ENCODE measurements around the gene BRD3. TPM values are rescaled to one million over a fixed set of nuclear protein-coding genes. Genes with fewer than 3 reads are reported as not detected.

Gene BRD3
- total and polyA plus RNA-seq, 3 donors from 2014 or later: 30.2 to 64.5 (median 44.3) TPM

DNA sequence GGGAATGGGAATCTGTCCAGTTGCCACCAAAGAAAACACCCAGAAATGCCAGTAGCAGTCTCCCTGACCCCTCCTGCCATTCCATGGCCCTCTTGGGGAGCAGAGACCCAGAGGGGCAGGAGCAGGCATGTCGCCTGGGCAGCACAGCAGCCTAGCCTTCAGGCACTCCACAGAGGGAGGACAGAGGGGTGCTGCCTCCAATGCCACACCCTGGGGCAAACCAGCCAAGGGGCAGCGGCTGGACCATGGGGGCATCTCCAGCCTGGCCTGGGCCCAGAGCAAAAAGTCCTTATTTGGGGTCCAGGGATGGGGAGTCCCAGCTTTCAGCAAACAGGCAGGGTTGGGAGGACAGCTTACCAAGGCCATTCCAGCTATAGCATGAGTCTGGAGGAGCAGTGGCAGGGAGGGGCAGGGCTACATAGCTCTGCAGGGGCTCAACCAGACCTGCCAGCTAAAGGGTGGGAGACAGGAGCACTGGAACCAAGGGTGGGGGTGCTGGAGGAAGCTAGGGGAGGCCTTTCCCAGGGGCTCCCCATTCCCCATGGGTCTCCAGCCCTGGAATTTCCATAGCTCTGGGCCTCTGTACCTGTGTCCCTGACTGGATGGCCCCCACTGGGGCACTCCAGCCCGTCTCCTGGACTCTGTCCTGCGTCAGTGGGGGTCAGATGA lies 6.7 kb downstream of the BRD3 start:
- WGBS, 2 donors: 67 to 85% methylated on average over 3 of the region's 4 CpGs
- TF ChIP-seq, protein P1, sequence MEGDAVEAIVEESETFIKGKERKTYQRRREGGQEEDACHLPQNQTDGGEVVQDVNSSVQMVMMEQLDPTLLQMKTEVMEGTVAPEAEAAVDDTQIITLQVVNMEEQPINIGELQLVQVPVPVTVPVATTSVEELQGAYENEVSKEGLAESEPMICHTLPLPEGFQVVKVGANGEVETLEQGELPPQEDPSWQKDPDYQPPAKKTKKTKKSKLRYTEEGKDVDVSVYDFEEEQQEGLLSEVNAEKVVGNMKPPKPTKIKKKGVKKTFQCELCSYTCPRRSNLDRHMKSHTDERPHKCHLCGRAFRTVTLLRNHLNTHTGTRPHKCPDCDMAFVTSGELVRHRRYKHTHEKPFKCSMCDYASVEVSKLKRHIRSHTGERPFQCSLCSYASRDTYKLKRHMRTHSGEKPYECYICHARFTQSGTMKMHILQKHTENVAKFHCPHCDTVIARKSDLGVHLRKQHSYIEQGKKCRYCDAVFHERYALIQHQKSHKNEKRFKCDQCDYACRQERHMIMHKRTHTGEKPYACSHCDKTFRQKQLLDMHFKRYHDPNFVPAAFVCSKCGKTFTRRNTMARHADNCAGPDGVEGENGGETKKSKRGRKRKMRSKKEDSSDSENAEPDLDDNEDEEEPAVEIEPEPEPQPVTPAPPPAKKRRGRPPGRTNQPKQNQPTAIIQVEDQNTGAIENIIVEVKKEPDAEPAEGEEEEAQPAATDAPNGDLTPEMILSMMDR (IDR thresholded peaks at IDR 0.05): no peak
- TF ChIP-seq POLR2A (IDR thresholded peaks at IDR 0.05): no peak
- H3K27ac ChIP-seq: no peak overlapping the region
- intact Hi-C loops (cut with DNase I; ENCODE audit: low total_unique reads): no loop called here
- no peaks in the 10 kb centered on the region for H3K27me3 ChIP-seq
- H3K9me3 ChIP-seq: no peaks in the 10 kb centered on the region
- H3K36me3 ChIP-seq (ENCODE audit: low read depth, missing control alignments): no peaks in the 10 kb centered on the region
- H3K4me1 ChIP-seq: peaks cover 57% of the 10 kb centered on the region
- no peak overlapping the region for H3K4me3 ChIP-seq
- peak; percentile 12 for DNase-seq

DNA sequence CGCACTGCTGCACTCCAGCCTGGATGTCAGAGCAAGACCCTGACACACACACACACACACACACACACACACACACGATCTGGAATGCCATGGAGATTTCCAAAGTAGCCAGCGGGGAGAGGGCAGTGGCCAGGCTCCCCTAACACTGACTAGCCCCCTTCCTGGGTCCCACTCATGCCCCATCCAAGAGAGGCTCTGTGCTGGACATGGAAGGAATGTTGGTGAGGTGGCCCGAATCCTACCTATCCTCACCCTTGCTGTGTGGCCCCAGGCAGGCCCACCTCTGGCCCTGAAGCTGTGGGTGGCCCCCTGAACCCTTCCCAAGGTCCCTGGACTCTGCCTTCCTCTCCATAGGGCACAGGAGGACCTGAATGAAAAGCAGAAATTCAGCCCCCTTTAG lies 7.3 kb downstream of the BRD3 start:
- intact Hi-C loops (cut with DNase I; ENCODE audit: low total_unique reads): no loop called here
- no peak for DNase-seq
- WGBS, 2 donors: 70 to 90% methylated on average over 3 to 4 of the region's 4 CpGs

DNA sequence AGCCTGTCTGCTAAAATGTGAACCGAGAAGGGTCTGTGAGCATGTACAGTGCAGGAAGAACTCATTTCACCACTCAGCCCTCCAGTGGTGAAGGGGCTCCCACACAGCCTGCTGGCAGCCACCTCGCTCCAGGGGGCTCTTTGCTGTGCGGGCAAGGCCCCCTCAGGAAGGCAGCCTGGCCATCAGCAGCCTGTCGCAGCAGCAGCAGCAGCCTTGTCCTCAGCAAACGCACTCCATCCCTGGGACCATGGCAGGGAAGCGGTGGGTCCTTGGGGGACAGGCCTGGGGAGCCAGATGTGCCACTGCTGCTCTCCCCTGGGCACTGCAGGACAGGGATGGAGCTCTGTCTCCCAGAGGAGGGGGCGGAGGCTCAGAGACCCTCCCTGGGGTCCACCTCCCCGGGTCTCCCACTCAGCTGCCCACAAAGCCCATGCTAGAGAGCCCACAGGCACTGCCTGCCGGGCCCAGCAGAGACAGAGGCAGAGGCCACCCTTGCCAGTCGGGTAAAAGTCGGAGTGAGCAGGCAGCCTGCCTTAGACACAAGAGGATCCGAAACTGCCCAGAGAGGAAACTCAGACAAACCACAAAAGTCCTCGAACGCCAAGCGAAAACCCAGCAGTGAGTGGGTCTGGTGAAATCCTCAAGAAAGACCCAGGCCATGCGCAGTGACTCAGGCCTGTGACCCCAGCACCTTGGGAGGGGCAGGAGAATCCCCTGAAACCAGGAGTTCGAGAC lies 8.0 kb downstream of the BRD3 start:
- Histone ChIP-seq H3K4me1 (peaks cover 68% of the 10 kb centered on the region), H3K4me3 (no peak overlapping the region), H3K27ac (no peak overlapping the region), H3K36me3 (ENCODE audit: low read depth, missing control alignments) (no peaks in the 10 kb centered on the region), H3K9me3 (no peaks in the 10 kb centered on the region), H3K27me3 (no peaks in the 10 kb centered on the region)
- intact Hi-C loops (cut with DNase I; ENCODE audit: low total_unique reads): no loop called here
- DNase-seq: peak; percentile 25
- WGBS, 2 donors: 83 to 90% methylated on average over 9 to 17 of the region's 17 CpGs
- no peak for TF ChIP-seq POLR2A (IDR thresholded peaks at IDR 0.05)
- TF ChIP-seq, protein P1 (IDR thresholded peaks at IDR 0.05): no peak

More for the DNA sequence above, 7.3 kb downstream of the BRD3 start:
- no peaks in the 10 kb centered on the region for H3K27me3 ChIP-seq
- peaks cover 61% of the 10 kb centered on the region for H3K4me1 ChIP-seq
- no peaks in the 10 kb centered on the region for H3K9me3 ChIP-seq
- H3K4me3 ChIP-seq: no peak overlapping the region
- no peak overlapping the region for H3K27ac ChIP-seq
- TF ChIP-seq, protein P1 (IDR thresholded peaks at IDR 0.05): no peak
- no peak for TF ChIP-seq POLR2A (IDR thresholded peaks at IDR 0.05)
- H3K36me3 ChIP-seq (ENCODE audit: low read depth, missing control alignments): no peaks in the 10 kb centered on the region

DNA sequence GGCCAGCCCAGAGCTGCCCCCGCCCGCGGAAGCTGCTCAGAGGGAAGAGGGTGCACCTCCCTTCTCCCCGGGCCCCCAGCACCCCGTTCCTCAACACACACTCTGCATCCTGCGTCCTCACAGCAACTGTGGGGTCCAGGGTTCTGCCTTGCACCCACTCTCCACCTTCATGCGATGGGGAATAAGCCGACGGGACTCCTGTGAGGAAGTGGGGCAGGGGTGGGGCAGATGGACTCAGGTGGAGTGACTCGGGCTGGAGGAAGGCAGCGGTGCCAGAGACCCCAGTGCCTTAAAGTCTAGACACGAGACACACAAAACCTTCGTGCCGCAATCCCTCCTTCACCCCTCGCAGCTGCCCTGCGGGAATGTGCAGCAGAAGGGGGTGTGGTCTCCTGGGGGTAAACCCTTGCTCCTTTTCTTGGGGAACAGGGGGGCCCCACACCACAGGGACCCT lies 8.6 kb downstream of the BRD3 start:
- intact Hi-C loops (cut with DNase I; ENCODE audit: low total_unique reads): no loop called here
- Histone ChIP-seq H3K27me3 (no peaks in the 10 kb centered on the region), H3K36me3 (ENCODE audit: low read depth, missing control alignments) (no peaks in the 10 kb centered on the region), H3K4me3 (no peak overlapping the region), H3K27ac (no peak overlapping the region), H3K4me1 (peaks cover 73% of the 10 kb centered on the region), H3K9me3 (no peaks in the 10 kb centered on the region)
- no peak for DNase-seq
- 67 to 82% methylated on average over 11 to 16 of the region's 16 CpGs for WGBS, 2 donors
- TF ChIP-seq POLR2A (IDR thresholded peaks at IDR 0.05): no peak
- TF ChIP-seq, protein P1 (IDR thresholded peaks at IDR 0.05): no peak

Data from testis (tissue), 3 donors.